Upper lobe of left lung (tissue), 6 donors: ENCODE data around the gene BIRC6. TPM values are rescaled to one million over a fixed set of nuclear protein-coding genes. Genes with fewer than 3 reads are reported as not detected.
"Not testable (repeated sequence)": the region's sequence is repeated elsewhere in the genome, so short reads cannot be mapped to it uniquely, and the experiment has no call there.

Experiments used
- ATAC-seq, 2 donors: fragments of 200-7000 bp; cut with Tn5 transposase; one replicate each; pipeline ENCODE4 v1.9.1; 2022; ENCODE audit warnings: mild to moderate bottlenecking in 2 of 2, moderate library complexity in 2 of 2; ENCODE audit not compliant: low FRiP score in 2 of 2
- DNase-seq, 2 donors: peaks; one replicate each; pipeline ENCODE4 v3.0.0-alpha.2; 2019 to 2020
- H3K27ac ChIP-seq, 4 donors: fragments of 200-600 bp; sonication (generic); one replicate each; pipeline ENCODE4 v1.5.1; 2016 to 2019
- H3K27me3 ChIP-seq, 4 donors: fragments of 200-600 bp; sonication (generic); one replicate each; pipeline ENCODE4 v1.5.1; 2017 to 2019
- H3K36me3 ChIP-seq, 4 donors: fragments of 200-600 bp; sonication (generic); one replicate each; pipeline ENCODE4 v1.5.1; 2016 to 2019
- H3K4me1 ChIP-seq, 4 donors: fragments of 200-600 bp; sonication (generic); one replicate each; pipeline ENCODE4 v1.5.1; 2018 to 2019
- H3K4me3 ChIP-seq, 4 donors: fragments of 200-600 bp; sonication (generic); one replicate each; pipeline ENCODE4 v1.5.1; 2017 to 2019; ENCODE audit warnings: mild to moderate bottlenecking in 2 of 4, moderate library complexity in 1 of 4
- H3K9me3 ChIP-seq, 4 donors: fragments of 200-600 bp; sonication (generic); one replicate each; pipeline ENCODE4 v1.5.1; 2018 to 2019
- EP300 ChIP-seq, 4 donors: sonication (generic); formaldehyde crosslinking; IDR thresholded peaks; one replicate each; pipeline ENCODE4 v1.5.1; 2017; ENCODE audit warnings: antibody characterized with exemption in 4 of 4, control low read depth in 2 of 4
- POLR2A ChIP-seq, 4 donors: fragments of 450-650 bp; IDR thresholded peaks; one replicate each; pipeline ENCODE4 v1.5.1; 2016 to 2017; ENCODE audit warnings: antibody characterized with exemption in 4 of 4, mild to moderate bottlenecking in 2 of 4
- POLR2AphosphoS5 ChIP-seq, 2 donors: sonication (generic); formaldehyde crosslinking; IDR thresholded peaks; one replicate each; pipeline ENCODE4 v1.5.1; 2017; ENCODE audit warnings: antibody characterized with exemption in 2 of 2
- WGBS, 2 donors: methylation state at CpG; one replicate each; pipeline ENCODE4 v1.1.5; 2017 to 2018; 5-methylcytosine and 5-hydroxymethylcytosine counted together
- total RNA-seq, 6 donors: library from RNA; depleted of rRNA in 4 of 6; stranded (reverse); fragments of >200 nt in 4 of 6; gene quantifications; one replicate each; pipeline versions ENCODE4 v1.1.0 to v1.2.1, GENCODE V29; 2016 to 2021
- TF ChIP-seq, protein P1 (sequence below), 6 experiments: fragments of 450-650 bp in 4 of 6; fragments of 200-600 bp in 2 of 6; sonication (generic) in 2 of 6; IDR thresholded peaks; one replicate each; pipeline ENCODE4 v1.5.1; 2016 to 2019; ENCODE audit warnings: antibody characterized with exemption in 6 of 6
- donor health status: DM: no; HTN: no; CAD: no; lungs with moderate emphysema.
- donor health status: DM: no; HTN: yes; CAD: no; lungs with severe emphysema.

BIRC6 gene
- total RNA-seq, 6 donors from 2014 or later, result 60.4 to 198 (median 101) TPM

DNA sequence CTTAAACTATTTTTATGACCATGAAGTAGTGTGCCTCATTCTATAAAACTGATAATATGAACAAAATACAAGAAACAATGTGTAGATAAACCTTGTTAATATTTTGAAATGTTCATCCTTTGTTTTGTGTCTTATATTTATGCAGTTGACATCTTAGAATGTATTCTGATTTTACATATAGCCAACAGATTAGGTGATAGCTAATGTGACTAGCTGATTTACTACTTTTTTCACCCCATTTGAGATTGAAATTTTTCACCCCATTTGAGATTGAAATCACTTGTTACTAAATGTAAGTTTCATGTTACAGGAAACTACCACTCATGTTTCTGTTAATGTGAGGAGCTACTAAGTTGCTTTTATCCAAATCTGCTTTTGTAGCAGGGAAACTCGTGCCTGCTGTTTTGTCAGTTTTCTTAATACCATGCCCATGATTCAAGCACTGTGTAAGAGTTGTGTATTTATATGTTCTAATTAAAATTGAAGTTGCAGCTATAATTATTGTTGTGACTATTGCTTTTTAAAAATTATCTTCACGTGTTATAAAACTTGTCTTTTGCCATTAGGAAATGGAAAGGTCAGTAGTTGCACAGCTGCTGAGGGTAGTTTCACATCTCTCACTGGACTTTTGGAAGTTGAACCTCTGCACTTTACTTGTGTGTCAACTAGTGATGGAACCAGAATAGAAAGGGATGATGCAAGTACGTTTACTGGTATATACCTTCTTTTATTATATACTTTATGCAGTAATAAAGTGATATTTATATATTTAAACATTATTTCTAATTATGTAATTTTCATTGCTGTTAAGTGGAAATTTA, 96.6 kb downstream of the BIRC6 start:
- DNase-seq, result no peak
- no peak for ATAC-seq
- Histone ChIP-seq H3K9me3 (no peaks in the 10 kb centered on the region), H3K36me3 (peaks cover 0 to 37% (median 0%) of the 10 kb centered on the region in 4 donors), H3K4me1 (no peaks in the 10 kb centered on the region), H3K27ac (no peak overlapping the region), H3K27me3 (no peaks in the 10 kb centered on the region), H3K4me3 (no peak overlapping the region)
- TF ChIP-seq POLR2A (IDR thresholded peaks at IDR 0.05), result no peak
- TF ChIP-seq, protein P1, sequence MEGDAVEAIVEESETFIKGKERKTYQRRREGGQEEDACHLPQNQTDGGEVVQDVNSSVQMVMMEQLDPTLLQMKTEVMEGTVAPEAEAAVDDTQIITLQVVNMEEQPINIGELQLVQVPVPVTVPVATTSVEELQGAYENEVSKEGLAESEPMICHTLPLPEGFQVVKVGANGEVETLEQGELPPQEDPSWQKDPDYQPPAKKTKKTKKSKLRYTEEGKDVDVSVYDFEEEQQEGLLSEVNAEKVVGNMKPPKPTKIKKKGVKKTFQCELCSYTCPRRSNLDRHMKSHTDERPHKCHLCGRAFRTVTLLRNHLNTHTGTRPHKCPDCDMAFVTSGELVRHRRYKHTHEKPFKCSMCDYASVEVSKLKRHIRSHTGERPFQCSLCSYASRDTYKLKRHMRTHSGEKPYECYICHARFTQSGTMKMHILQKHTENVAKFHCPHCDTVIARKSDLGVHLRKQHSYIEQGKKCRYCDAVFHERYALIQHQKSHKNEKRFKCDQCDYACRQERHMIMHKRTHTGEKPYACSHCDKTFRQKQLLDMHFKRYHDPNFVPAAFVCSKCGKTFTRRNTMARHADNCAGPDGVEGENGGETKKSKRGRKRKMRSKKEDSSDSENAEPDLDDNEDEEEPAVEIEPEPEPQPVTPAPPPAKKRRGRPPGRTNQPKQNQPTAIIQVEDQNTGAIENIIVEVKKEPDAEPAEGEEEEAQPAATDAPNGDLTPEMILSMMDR (IDR thresholded peaks at IDR 0.05), result no peak
- no peak for TF ChIP-seq POLR2AphosphoS5 (IDR thresholded peaks at IDR 0.05)
- no peak for TF ChIP-seq EP300 (IDR thresholded peaks at IDR 0.05)
- 81 to 84% methylated on average over 3 of the region's 3 CpGs for WGBS, 2 donors

DNA sequence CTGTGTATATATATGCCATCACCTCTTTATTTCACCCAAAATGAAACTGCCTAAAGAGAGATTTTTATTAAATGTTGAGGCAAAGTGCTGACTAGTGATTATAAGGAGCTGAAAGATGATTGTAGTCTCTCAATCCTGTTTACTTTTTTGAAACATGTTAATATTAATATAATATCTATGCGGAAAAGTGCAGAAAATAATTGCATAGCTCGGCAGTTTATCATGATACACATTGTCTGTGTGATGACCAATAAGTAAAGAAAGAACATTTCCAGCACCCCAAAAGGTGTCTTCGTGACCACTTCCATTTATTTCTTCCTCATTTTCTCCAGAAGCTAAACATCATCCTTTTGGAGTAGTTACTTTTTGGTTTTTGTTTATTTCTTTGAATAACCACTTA, 99.0 kb downstream of the BIRC6 start:
- no peak overlapping the region for H3K27ac ChIP-seq
- TF ChIP-seq POLR2A (IDR thresholded peaks at IDR 0.05) (no peak), EP300 (IDR thresholded peaks at IDR 0.05) (no peak), POLR2AphosphoS5 (IDR thresholded peaks at IDR 0.05) (no peak)
- TF ChIP-seq, protein P1 (IDR thresholded peaks at IDR 0.05), result no peak
- H3K27me3 ChIP-seq, result no peaks in the 10 kb centered on the region
- peaks cover 0 to 18% (median 0%) of the 10 kb centered on the region in 4 donors for H3K36me3 ChIP-seq
- H3K4me1 ChIP-seq, result no peaks in the 10 kb centered on the region
- ATAC-seq (no peak), DNase-seq (no peak)
- 90 to 95% methylated on average over 3 of the region's 3 CpGs for WGBS, 2 donors
- H3K9me3 ChIP-seq, result no peaks in the 10 kb centered on the region
- H3K4me3 ChIP-seq, result no peak overlapping the region

DNA sequence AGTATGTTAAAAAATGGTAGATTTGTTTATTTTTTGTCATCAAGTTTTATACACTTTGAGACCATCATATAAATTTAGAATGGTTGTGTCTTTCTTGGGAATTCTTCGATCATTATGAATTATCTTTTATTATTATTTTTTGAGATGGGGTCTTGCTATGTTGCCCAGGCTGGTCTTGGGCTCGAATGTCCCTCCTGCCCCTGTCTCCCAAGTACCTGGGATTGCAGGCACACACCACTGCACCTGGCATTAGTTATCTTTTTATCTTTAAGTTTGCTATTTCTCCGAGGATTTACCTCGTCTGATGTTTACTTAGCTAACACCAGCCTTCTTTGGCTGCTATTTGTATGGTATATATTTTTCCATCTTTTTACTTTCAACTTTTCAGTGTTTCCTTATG, 100.0 kb downstream of the BIRC6 start:
- no peaks in the 10 kb centered on the region for H3K9me3 ChIP-seq
- H3K4me1 ChIP-seq, result no peaks in the 10 kb centered on the region
- peaks cover 0 to 10% (median 0%) of the 10 kb centered on the region in 4 donors for H3K36me3 ChIP-seq
- H3K27me3 ChIP-seq, result no peaks in the 10 kb centered on the region
- WGBS, 2 donors, result 91 to 95% methylated on average over 4 of the region's 4 CpGs
- TF ChIP-seq POLR2A (IDR thresholded peaks at IDR 0.05) (no peak), EP300 (IDR thresholded peaks at IDR 0.05) (no peak), POLR2AphosphoS5 (IDR thresholded peaks at IDR 0.05) (no peak)
- TF ChIP-seq, protein P1 (IDR thresholded peaks at IDR 0.05), result no peak
- DNase-seq (no peak), ATAC-seq (no peak)
- H3K27ac ChIP-seq, result no peak overlapping the region
- H3K4me3 ChIP-seq, result no peak overlapping the region

DNA sequence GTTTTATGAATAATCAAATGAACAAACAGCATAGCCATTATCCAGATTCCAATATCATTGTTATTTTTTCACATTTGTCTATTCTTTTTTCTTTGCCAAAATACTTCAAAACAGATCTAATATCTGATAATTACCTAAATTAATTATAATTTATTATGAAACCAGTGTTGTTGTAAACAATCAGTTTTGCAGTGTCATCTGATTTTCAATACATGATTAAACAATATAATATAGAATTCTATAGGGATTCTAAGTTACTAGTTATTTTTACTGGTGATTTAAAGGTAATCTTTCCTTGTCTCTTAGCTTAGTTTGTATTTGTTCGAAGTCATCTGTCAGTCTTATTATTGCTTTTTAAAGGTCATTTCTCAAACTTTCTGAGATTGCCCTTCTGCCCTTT, 101.0 kb downstream of the BIRC6 start:
- Histone ChIP-seq H3K27ac (no peak overlapping the region), H3K9me3 (no peaks in the 10 kb centered on the region), H3K27me3 (no peaks in the 10 kb centered on the region), H3K36me3 (peaks cover 0 to 11% (median 0%) of the 10 kb centered on the region in 4 donors), H3K4me1 (no peaks in the 10 kb centered on the region), H3K4me3 (no peak overlapping the region)
- no peak for DNase-seq
- no peak for TF ChIP-seq EP300 (IDR thresholded peaks at IDR 0.05)
- TF ChIP-seq POLR2AphosphoS5 (IDR thresholded peaks at IDR 0.05), result no peak
- TF ChIP-seq, protein P1 (IDR thresholded peaks at IDR 0.05), result no peak
- TF ChIP-seq POLR2A (IDR thresholded peaks at IDR 0.05), result no peak
- ATAC-seq, result no peak
- 92 to 100% methylated on average over 1 of the region's 1 CpG for WGBS, 2 donors

DNA sequence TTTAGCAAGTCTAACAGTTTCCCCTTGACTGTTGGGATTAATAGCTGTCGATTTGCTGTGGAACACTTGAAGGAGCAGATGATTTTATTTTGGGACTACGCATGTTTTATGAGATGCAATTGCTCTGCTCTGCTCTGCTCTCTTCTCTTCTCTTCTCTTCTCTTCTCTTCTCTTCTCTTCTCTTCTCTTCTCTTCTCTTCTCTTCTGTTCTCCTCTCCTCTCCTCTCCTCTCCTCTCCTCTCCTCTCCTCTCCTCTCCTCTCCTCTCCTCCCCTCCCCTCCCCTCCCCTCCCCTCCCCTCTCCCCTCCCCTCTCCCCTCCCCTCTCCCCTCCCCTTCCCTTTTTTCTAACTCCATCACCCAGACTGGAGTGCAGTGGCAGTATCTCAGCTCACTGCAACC, 104.0 kb downstream of the BIRC6 start:
- H3K9me3 ChIP-seq, H3K4me1 ChIP-seq, ATAC-seq, H3K27ac ChIP-seq, DNase-seq, H3K27me3 ChIP-seq, H3K4me3 ChIP-seq: not testable (repeated sequence)
- peaks cover 6 to 34% (median 14%) of the 10 kb centered on the region in 4 donors for H3K36me3 ChIP-seq
- WGBS, 2 donors, result 95 to 100% methylated on average over 2 of the region's 2 CpGs
